Hematopoietic multipotent progenitor cell treated with erythropoietin and hydrocortisone succinate and interleukin-3 and kit ligand, for 4 days (in vitro differentiated cells): ENCODE data around the gene BMPER.

Experiments
- DNase-seq: peaks from one replicate; pipeline ENCODE4 v3.0.0-alpha.2; 2015

The BMPER gene

GRCh38 chr7:33926535-33926934 is 21.2 kb downstream of the BMPER start:
- no peak for DNase-seq

- no peak for DNase-seq
Measured at GRCh38 chr7:33928986-33929385, 23.6 kb downstream of the BMPER start.

- DNase-seq = no peak
Measured at GRCh38 chr7:33932221-33932620, 26.9 kb downstream of the BMPER start.

GRCh38 chr7:33932832-33933468 is 27.6 kb downstream of the BMPER start:
- DNase-seq = peak; percentile 82

- DNase-seq = no peak
Measured at GRCh38 chr7:33933611-33934281, 28.4 kb downstream of the BMPER start.

GRCh38 chr7:33934391-33934790 is 29.1 kb downstream of the BMPER start:
- no peak for DNase-seq

GRCh38 chr7:33936503-33936902 is 31.2 kb downstream of the BMPER start:
- no peak for DNase-seq

GRCh38 chr7:33937871-33938270 is 32.5 kb downstream of the BMPER start:
- no peak for DNase-seq

GRCh38 chr7:33939121-33939520 is 33.8 kb downstream of the BMPER start:
- no peak for DNase-seq

GRCh38 chr7:33940503-33940902 is 35.2 kb downstream of the BMPER start:
- no peak for DNase-seq

- DNase-seq = no peak
Measured at GRCh38 chr7:33941418-33941817, 36.1 kb downstream of the BMPER start.

GRCh38 chr7:33946094-33946699 is 40.9 kb downstream of the BMPER start:
- no peak for DNase-seq

- no peak for DNase-seq
Measured at GRCh38 chr7:33950047-33950714, 44.8 kb downstream of the BMPER start.

- DNase-seq = no peak
Measured at GRCh38 chr7:33952824-33953223, 47.5 kb downstream of the BMPER start.

GRCh38 chr7:33958104-33958503 is 52.8 kb downstream of the BMPER start:
- no peak for DNase-seq

- DNase-seq = no peak
Measured at GRCh38 chr7:33959676-33960075, 54.3 kb downstream of the BMPER start.

- no peak for DNase-seq
Measured at GRCh38 chr7:33961948-33962347, 56.6 kb downstream of the BMPER start.

GRCh38 chr7:33964417-33965182 is 59.3 kb downstream of the BMPER start:
- DNase-seq = no peak

- DNase-seq = no peak
Measured at GRCh38 chr7:33965183-33965744, 59.9 kb downstream of the BMPER start.

GRCh38 chr7:33968591-33968990 is 63.3 kb downstream of the BMPER start:
- no peak for DNase-seq

- no peak for DNase-seq
Measured at GRCh38 chr7:33970536-33970935, 65.2 kb downstream of the BMPER start.

GRCh38 chr7:33971106-33971505 is 65.8 kb downstream of the BMPER start:
- no peak for DNase-seq
